CD14-positive monocyte (primary cell): ENCODE results near the gene UAP1. TPM values are rescaled to one million over a fixed set of nuclear protein-coding genes. Genes with fewer than 3 reads are reported as not detected.

Experiments
- DNase-seq, 3 donors: peaks; one replicate each; pipeline ENCODE4 v3.0.0-alpha.2; 2011 to 2022
- H2AFZ ChIP-seq: 2 replicates; pipeline ENCODE4 v1.6.0; 2012; ENCODE audit warnings: mild to moderate bottlenecking, low read depth, low read length, inconsistent platforms; ENCODE audit not compliant: insufficient read depth, poor library complexity, severe bottlenecking
- H3K27ac ChIP-seq, 2 donors: 1 replicate in 1 of 2; 2 replicates in 1 of 2; pipeline ENCODE4 v1.5.1; 2012 to 2013; ENCODE audit warnings: low read length in 2 of 2, control low read depth in 1 of 2, inconsistent platforms in 1 of 2, low read depth in 1 of 2, mild to moderate bottlenecking in 1 of 2
- H3K27me3 ChIP-seq, 2 donors: one replicate each; pipeline versions ENCODE4 v1.6.0 to v1.6.1; 2011 to 2013; ENCODE audit warnings: low read length in 2 of 2; ENCODE audit not compliant: control insufficient read depth in 2 of 2, insufficient read depth in 2 of 2
- H3K36me3 ChIP-seq, 2 donors: replicated peaks in 1 of 2; 1 replicate in 1 of 2; 2 replicates in 1 of 2; pipeline versions ENCODE4 v1.5.1 to v1.6.1; 2012 to 2013; ENCODE audit warnings: low read length in 2 of 2, control low read depth in 1 of 2, inconsistent platforms in 1 of 2, mild to moderate bottlenecking in 1 of 2; ENCODE audit not compliant: insufficient read depth in 2 of 2, control insufficient read depth in 1 of 2
- H3K4me1 ChIP-seq, 2 donors: 1 replicate in 1 of 2; 2 replicates in 1 of 2; pipeline versions ENCODE4 v1.5.1 to v1.6.1; 2012 to 2013; ENCODE audit warnings: low read length in 2 of 2, control low read depth in 1 of 2, inconsistent platforms in 1 of 2, mild to moderate bottlenecking in 1 of 2, moderate library complexity in 1 of 2; ENCODE audit not compliant: insufficient read depth in 2 of 2, control insufficient read depth in 1 of 2
- H3K4me2 ChIP-seq: replicated peaks from 2 replicates; pipeline ENCODE3; 2012; ENCODE audit warnings: low read length, moderate library complexity, mild to moderate bottlenecking; ENCODE audit not compliant: poor library complexity, severe bottlenecking; ENCODE audit errors: extremely low read depth
- H3K4me3 ChIP-seq, 3 experiments: fragments of 200-600 bp in 1 of 3; sonication (generic) in 1 of 3; replicated peaks in 1 of 3; 1 replicate in 2 of 3; 2 replicates in 1 of 3; pipeline ENCODE4 v1.5.1; 2011 to 2013; ENCODE audit warnings: low read length in 3 of 3, mild to moderate bottlenecking in 3 of 3, control low read depth in 2 of 3, low read depth in 2 of 3, inconsistent platforms in 1 of 3, moderate library complexity in 1 of 3
- H3K79me2 ChIP-seq: 2 replicates; pipeline ENCODE4 v1.6.0; 2012; ENCODE audit warnings: mild to moderate bottlenecking, control low read depth, inconsistent platforms, low read length, moderate library complexity; ENCODE audit not compliant: insufficient read depth
- H3K9ac ChIP-seq: 2 replicates; pipeline ENCODE4 v1.6.0; 2017; ENCODE audit warnings: low read length, mild to moderate bottlenecking; ENCODE audit not compliant: insufficient read depth, poor library complexity, severe bottlenecking
- H3K9me3 ChIP-seq, 2 donors: replicated peaks in 1 of 2; 1 replicate in 1 of 2; 2 replicates in 1 of 2; pipeline versions ENCODE4 v1.5.1 to v1.6.1; 2012 to 2013; ENCODE audit warnings: low read length in 2 of 2, control low read depth in 1 of 2; ENCODE audit not compliant: control insufficient read depth in 1 of 2, insufficient read depth in 1 of 2
- H4K20me1 ChIP-seq: 2 replicates; pipeline ENCODE4 v1.6.0; 2012; ENCODE audit warnings: mild to moderate bottlenecking, low read length, control low read depth, moderate library complexity; ENCODE audit not compliant: insufficient read depth
- H3K27ac Mint-ChIP-seq, 7 donors: one replicate each; pipeline ENCODE4 v1.8.0; 2020; ENCODE audit warnings: mild to moderate bottlenecking in 7 of 7, mixed read lengths in 7 of 7, moderate library complexity in 6 of 7, inconsistent platforms in 2 of 7
- H3K27me3 Mint-ChIP-seq, 3 donors: one replicate each; pipeline ENCODE4 v1.8.0; 2021 to 2022; ENCODE audit warnings: low read depth in 3 of 3, mild to moderate bottlenecking in 3 of 3, mixed read lengths in 3 of 3, moderate library complexity in 3 of 3, inconsistent platforms in 1 of 3
- H3K36me3 Mint-ChIP-seq, 2 donors: one replicate each; pipeline ENCODE4 v1.8.0; 2020; ENCODE audit warnings: mixed read lengths in 2 of 2, inconsistent platforms in 1 of 2, mild to moderate bottlenecking in 1 of 2
- H3K4me1 Mint-ChIP-seq: one replicate; pipeline ENCODE4 v1.8.0; 2020; ENCODE audit warnings: mild to moderate bottlenecking, mixed read lengths
- H3K4me3 Mint-ChIP-seq, 2 donors: one replicate each; pipeline ENCODE4 v1.8.0; 2020; ENCODE audit warnings: mild to moderate bottlenecking in 2 of 2, mixed read lengths in 2 of 2, moderate library complexity in 1 of 2
- H3K9me3 Mint-ChIP-seq, 7 donors: one replicate each; pipeline ENCODE4 v1.8.0; 2020 to 2022; ENCODE audit warnings: mixed read lengths in 7 of 7, mild to moderate bottlenecking in 6 of 7, moderate library complexity in 6 of 7, inconsistent platforms in 2 of 7
- CTCF ChIP-seq: fragments of 200-600 bp; IDR thresholded peaks from one replicate; pipeline ENCODE4 v1.8.0; 2022; ENCODE audit warnings: antibody characterized with exemption, mild to moderate bottlenecking
- whole genome bisulfite sequencing: methylation state at CpG from one replicate; pipeline ENCODE4 v1.1.5; 2013; ENCODE audit warnings: missing lambda C conversion rate; ENCODE audit not compliant: insufficient coverage; 5-methylcytosine and 5-hydroxymethylcytosine counted together
- intact Hi-C, 2 donors: fragments of 100-400 bp; cut with micrococcal nuclease; formaldehyde crosslinking; loops; one replicate each; pipeline versions ENCODE4 v1.15.0 to v1.15.1; 2023
- polyA plus RNA-seq, 3 donors: library from polyadenylated mRNA; depleted of rRNA in 1 of 3; unstranded in 2 of 3; stranded (reverse) in 1 of 3; fragments of 300-500 nt in 2 of 3; fragments of >200 nt in 1 of 3; fragmentation: Illumina TruSeq in 2 of 3; gene quantifications; 1 replicate in 2 of 3; 2 replicates in 1 of 3; pipeline ENCODE4 v1.2.3, GENCODE V29; 2012 to 2021

The UAP1 gene
- polyA plus RNA-seq, 3 donors: 2.8 to 7.2 (median 5.9) TPM

GRCh38 chr1:162612606-162613400, 51.3 kb downstream of the UAP1 start:
- H3K4me1 ChIP-seq: no peaks in the 10 kb centered on the region
- WGBS: 67% methylated on average over 3 of the region's 8 CpGs
- no peaks in the 10 kb centered on the region for H3K27me3 ChIP-seq
- H3K4me3 ChIP-seq: no peak overlapping the region
- intact Hi-C loops: no loop called here
- no peaks in the 10 kb centered on the region for H3K79me2 ChIP-seq
- H3K36me3 ChIP-seq: no peaks in the 10 kb centered on the region
- peaks cover 0 to 2% (median 2%) of the 10 kb centered on the region in 3 donors for H3K27me3 Mint-ChIP-seq
- H3K4me3 Mint-ChIP-seq: no peak overlapping the region
- H3K36me3 Mint-ChIP-seq: no peaks in the 10 kb centered on the region
- no peak for DNase-seq
- H3K27ac Mint-ChIP-seq: no peak overlapping the region
- no peaks in the 10 kb centered on the region for H4K20me1 ChIP-seq
- H3K27ac ChIP-seq: no peak overlapping the region
- H3K9me3 ChIP-seq: peaks cover 0 to 16% of the 10 kb centered on the region in 2 donors
- H2AFZ ChIP-seq: no peak overlapping the region
- TF ChIP-seq CTCF: no peak
- no peak overlapping the region for H3K4me2 ChIP-seq
- no peaks in the 10 kb centered on the region for H3K4me1 Mint-ChIP-seq
- H3K9ac ChIP-seq: no peak overlapping the region
- peaks cover 8 to 17% (median 11%) of the 10 kb centered on the region in 7 donors for H3K9me3 Mint-ChIP-seq

GRCh38 chr1:162616848-162617247, 55.3 kb downstream of the UAP1 start:
- peaks cover 0 to 17% of the 10 kb centered on the region in 2 donors for H3K9me3 ChIP-seq
- H3K27ac Mint-ChIP-seq: no peak overlapping the region
- WGBS: no CpG with 5 or more reads among the region's 1 CpG
- no peak overlapping the region for H3K4me3 Mint-ChIP-seq
- no peaks in the 10 kb centered on the region for H4K20me1 ChIP-seq
- no peak for DNase-seq
- no peaks in the 10 kb centered on the region for H3K36me3 Mint-ChIP-seq
- intact Hi-C loops: no loop called here
- H3K27me3 Mint-ChIP-seq: peaks cover 0 to 5% (median 2%) of the 10 kb centered on the region in 3 donors
- H3K4me1 ChIP-seq: no peaks in the 10 kb centered on the region
- no peak overlapping the region for H3K4me3 ChIP-seq
- H3K9ac ChIP-seq: no peak overlapping the region
- no peak overlapping the region for H3K27ac ChIP-seq
- no peaks in the 10 kb centered on the region for H3K36me3 ChIP-seq
- H3K4me1 Mint-ChIP-seq: no peaks in the 10 kb centered on the region
- TF ChIP-seq CTCF: no peak
- H3K4me2 ChIP-seq: no peak overlapping the region
- H2AFZ ChIP-seq: no peak overlapping the region
- H3K79me2 ChIP-seq: no peaks in the 10 kb centered on the region
- H3K9me3 Mint-ChIP-seq: peaks cover 8 to 20% (median 14%) of the 10 kb centered on the region in 7 donors
- no peaks in the 10 kb centered on the region for H3K27me3 ChIP-seq
